Stimulated activated CD8-positive, alpha-beta memory T cell treated with anti-CD3 and anti-CD28 coated beads, Interleukin-4, amount 100 ng/mL, for 24 hours (primary cell): ENCODE measurements around the gene BOD1L1.
A peak's percentile ranks its signal among the peaks of the same experiment; 100 is the strongest.

Experiments used
- DNase-seq: peaks from one replicate; pipeline ENCODE4 v3.0.0-alpha.2; 2020; ENCODE audit warnings: low read depth

The BOD1L1 gene

GRCh38 chr4:13627606-13628311, at the start of gene BOD1L1:
Gene BOD1L1, minus strand, starts transcription at chr4:13627725. Its CDS starts 138 bp downstream, at chr4:13627587.
- DNase-seq: peak; percentile 75

- DNase-seq: no peak
Observed at GRCh38 chr4:13674971-13675370, 47.4 kb upstream of the BOD1L1 start.

GRCh38 chr4:13673167-13673566, 45.6 kb upstream of the BOD1L1 start:
- DNase-seq: no peak

GRCh38 chr4:13670456-13671160, 43.1 kb upstream of the BOD1L1 start:
- DNase-seq: no peak

GRCh38 chr4:13665701-13666660, 38.5 kb upstream of the BOD1L1 start:
- DNase-seq: no peak

DNA sequence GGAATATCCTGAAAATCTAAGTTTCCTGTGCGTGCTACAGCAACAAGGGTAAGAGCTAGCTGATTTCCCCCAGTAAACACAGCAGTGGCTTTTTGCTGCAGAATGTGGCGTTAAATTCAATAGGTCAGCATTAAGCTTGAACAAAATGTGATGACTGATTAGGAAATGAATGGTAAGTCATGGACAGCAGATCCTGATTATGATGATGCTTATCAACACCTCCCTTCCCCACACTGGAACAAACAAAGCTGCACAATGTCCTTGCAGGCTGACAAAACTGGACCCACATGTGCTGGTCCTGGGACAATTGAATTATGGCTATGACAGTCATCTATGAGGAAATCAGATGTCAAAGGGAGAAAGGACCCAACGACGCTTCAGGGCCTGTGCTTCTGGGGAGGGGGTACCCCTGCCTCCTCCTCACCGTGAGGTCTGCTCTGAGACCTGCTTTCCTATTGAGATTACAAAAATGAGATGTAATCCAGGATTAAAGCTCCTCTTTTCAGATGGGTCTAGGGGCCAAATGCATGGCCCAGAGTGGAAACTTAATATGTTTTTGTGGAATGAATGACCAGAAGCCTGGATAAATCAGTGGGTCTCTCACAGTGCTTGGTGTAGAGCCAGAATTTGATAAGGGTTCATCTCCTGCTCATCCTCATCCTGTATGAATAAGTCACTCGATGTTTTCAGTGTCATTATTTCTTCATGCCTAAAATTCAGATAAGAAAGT, 32.0 kb upstream of the BOD1L1 start:
- no peak for DNase-seq

- peak; percentile 55 for DNase-seq
Observed at GRCh38 chr4:13656569-13657405, 29.3 kb upstream of the BOD1L1 start.

DNA sequence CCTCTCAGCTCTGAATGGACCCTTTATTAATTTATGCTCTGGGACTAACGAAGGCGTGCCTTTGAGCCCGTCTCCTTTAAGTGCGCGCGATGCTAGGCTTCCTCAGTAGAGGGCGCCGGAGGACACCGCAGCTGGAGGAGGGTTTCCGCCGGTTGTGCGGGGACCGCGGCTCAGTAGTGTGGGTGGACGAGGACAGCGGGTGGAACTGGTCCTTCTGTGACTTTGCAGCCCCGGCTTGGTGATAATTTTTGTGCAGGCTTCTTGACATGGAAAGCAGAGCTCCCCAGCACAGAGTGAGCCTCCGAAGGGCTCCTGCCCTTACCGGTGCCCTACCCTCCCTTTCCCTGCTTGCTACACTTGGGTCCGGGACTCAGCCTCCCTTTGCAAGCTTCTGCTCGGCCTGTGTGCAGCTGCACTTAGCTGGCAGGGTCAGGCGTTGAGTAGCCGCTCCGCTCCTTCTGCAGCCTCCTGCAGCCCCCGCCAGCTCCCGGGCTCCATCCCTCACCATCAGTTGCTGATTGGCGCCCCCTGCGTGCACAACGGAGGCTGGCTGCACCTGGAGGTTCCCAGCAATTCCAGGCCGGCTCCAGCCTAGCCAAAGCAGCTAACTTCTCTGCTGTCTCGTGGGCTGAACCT, 26.8 kb upstream of the BOD1L1 start:
- peak; percentile 68 for DNase-seq

- no peak for DNase-seq
Observed at GRCh38 chr4:13653766-13654161, 26.2 kb upstream of the BOD1L1 start.

DNA sequence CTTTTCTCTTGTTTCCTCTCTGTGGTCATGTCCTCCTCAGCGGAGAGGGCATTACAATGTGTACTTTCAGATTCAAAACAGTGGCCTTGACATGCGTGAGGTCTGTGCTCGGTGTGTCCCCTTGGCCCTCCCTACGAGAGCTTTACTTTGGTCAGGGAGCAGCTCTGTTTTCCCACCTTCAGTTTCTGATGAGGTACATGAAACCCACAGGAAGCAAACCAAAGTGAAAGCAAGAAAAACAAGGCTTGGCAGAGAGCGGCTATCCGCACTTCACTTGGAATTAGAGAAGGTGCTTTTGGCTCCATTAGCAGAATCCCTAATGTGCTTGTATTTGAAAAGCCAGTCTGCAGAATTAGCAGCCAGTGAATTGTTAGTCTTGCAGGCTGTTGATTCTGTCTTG, 19.5 kb upstream of the BOD1L1 start:
- DNase-seq: no peak

DNA sequence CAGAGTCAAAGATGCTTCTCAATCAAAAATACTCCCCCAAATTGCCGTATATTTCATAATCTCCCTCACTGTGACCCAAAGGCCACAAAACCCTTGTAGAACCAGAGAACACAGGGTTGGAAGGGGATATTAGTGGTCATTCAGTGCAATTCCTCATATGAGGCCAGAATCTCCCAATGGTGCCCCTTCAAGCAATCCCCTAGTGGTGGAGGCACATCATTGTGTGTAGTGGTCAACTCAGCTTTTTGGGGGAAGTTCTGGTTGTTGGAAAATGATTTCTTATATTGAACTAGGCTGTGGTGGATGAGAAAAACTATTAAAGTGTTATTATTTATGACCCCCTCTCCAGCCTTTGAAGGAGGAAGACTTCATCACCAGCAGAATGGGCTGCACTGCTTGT, 17.6 kb upstream of the BOD1L1 start:
- DNase-seq: no peak

- DNase-seq: no peak
Observed at GRCh38 chr4:13642170-13642950, 14.8 kb upstream of the BOD1L1 start.

DNA sequence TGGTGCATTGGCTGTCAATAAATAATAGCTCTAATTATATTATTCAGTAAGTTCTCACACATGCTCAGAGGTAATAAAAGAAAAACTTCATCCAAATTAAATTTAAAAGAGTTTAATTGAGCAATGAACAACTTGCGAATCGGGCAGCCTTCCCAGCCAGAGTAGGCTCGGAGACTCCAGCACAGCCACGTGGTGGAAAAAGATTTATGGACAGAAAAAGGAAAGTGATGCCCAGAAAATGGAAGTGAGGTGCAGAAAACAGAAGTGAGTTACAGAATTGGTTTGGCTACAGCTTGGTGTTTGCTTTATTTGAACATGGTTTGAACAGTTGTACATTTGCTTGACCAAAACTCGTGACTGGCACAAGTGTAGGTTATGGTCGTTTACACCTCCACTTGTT, 13.6 kb upstream of the BOD1L1 start:
- no peak for DNase-seq

GRCh38 chr4:13640149-13640940, 12.8 kb upstream of the BOD1L1 start:
- no peak for DNase-seq

GRCh38 chr4:13635286-13635799, 7.8 kb upstream of the BOD1L1 start:
- no peak for DNase-seq

DNA sequence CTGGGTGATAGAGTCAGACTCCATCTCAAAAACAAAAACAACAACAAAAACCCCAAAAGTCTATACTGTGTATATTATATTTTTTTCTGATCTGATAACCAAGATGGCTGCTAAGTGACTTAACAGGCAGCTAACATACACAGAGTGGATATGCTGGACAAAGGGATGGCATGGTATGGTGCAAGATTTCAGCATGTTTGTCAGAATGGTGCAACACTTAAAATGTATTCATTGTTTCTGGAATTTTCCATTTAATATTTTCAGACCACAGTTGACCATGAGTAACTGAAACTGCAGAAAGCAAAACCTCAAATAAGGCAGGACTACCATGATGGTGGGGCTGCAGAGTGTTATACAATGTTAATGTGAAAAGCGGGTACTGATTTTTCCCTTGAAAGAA, 6.1 kb upstream of the BOD1L1 start:
- DNase-seq: no peak

- peak; percentile 9 for DNase-seq
Observed at GRCh38 chr4:13627178-13627605, 333 bp downstream of the BOD1L1 start.

DNA sequence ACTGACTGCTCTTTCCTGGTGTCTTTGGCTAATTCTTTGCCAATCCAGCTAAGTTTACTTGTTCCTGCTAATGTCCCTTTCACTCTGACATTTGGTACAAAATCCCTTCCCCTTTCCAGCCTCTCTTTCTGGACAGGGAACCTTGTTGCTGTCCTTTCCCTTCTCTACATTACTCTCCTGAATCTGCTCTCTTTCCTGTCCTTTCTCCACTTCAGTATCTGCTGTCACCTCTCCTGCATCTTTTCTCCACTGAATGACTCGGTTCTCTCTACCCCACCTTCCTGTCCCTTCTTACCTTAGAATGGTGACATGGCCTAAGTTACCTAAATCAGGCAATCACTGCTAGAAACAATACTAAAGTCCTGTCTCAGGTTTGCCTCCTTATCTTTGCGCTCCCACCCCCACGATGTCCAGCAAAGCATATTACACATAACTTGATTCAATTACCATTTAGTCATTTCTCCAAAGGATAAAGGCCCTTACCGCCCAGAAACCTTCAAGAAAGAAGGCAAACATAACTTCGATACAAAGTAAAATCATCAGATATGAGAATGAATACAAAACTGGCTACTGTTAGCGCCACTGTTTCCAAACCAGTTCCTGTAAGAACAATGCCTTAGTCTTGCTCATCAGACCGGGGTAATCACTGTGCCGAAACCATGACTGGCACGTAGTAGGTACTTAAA, 890 bp downstream of the BOD1L1 start:
- no peak for DNase-seq
